Activated T-cell treated with anti-CD3 and anti-CD28 coated beads, Interleukin-2, amount 50 U/mL, for 72 hours (primary cell): ENCODE results near the gene XRCC6. TPM values are rescaled to one million over a fixed set of nuclear protein-coding genes. Genes with fewer than 3 reads are reported as not detected.
"Not testable (repeated sequence)": the region's sequence is repeated elsewhere in the genome, so short reads cannot be mapped to it uniquely, and the experiment has no call there.

Source experiments
- ATAC-seq, 2 donors: fragments of 150-1000 bp; cut with Tn5 transposase; replicated peaks in 1 of 2; 2 replicates each; pipeline ENCODE4 v1.10.0; 2021; ENCODE audit warnings: moderate library complexity in 2 of 2, mild to moderate bottlenecking in 1 of 2
- DNase-seq, 2 donors: peaks; one replicate each; pipeline ENCODE4 v3.0.0; 2021 to 2022; ENCODE audit warnings: mixed read lengths in 1 of 2
- H3K27ac Mint-ChIP-seq: one replicate; pipeline ENCODE4 v1.8.0; 2022; ENCODE audit warnings: mild to moderate bottlenecking, moderate library complexity, mixed read lengths
- H3K27me3 Mint-ChIP-seq: one replicate; pipeline ENCODE4 v1.8.0; 2022; ENCODE audit warnings: low read depth, mixed read lengths
- H3K36me3 Mint-ChIP-seq, 2 donors: one replicate each; pipeline ENCODE4 v1.8.0; 2022; ENCODE audit warnings: mixed read lengths in 2 of 2, mild to moderate bottlenecking in 1 of 2; ENCODE audit not compliant: insufficient read depth in 2 of 2
- H3K4me1 Mint-ChIP-seq: one replicate; pipeline ENCODE4 v1.8.0; 2022; ENCODE audit warnings: low read depth, mixed read lengths
- H3K4me3 Mint-ChIP-seq, 2 donors: one replicate each; pipeline ENCODE4 v1.8.0; 2022; ENCODE audit warnings: mild to moderate bottlenecking in 2 of 2, mixed read lengths in 2 of 2, moderate library complexity in 2 of 2
- H3K9me3 Mint-ChIP-seq, 2 donors: one replicate each; pipeline ENCODE4 v1.8.0; 2022; ENCODE audit warnings: mixed read lengths in 2 of 2
- total RNA-seq, 2 donors: library from RNA; stranded (reverse); gene quantifications; one replicate each; pipeline ENCODE4 v1.2.3, GENCODE V29; 2022

The XRCC6 gene
- total RNA-seq, 2 donors from 2014 or later = 271 to 315 TPM

- Mint-ChIP-seq H3K36me3 (peaks cover 9 to 11% of the 10 kb centered on the region in 2 donors), H3K9me3 (no peaks in the 10 kb centered on the region), H3K4me1 (peaks cover 55% of the 10 kb centered on the region), H3K27ac (peak overlapping the region; percentile 86), H3K27me3 (no peaks in the 10 kb centered on the region), H3K4me3 (peak overlapping the region in 1 of 2 donors; percentile 45)
- DNase-seq (no peak), ATAC-seq (no peak)
Measured at GRCh38 chr22:41684194-41684593, 63.1 kb downstream of the XRCC6 start.

GRCh38 chr22:41686890-41687289 is 65.8 kb downstream of the XRCC6 start:
- H3K27me3 Mint-ChIP-seq, DNase-seq, H3K36me3 Mint-ChIP-seq, H3K9me3 Mint-ChIP-seq, ATAC-seq: not testable (repeated sequence)
- H3K27ac Mint-ChIP-seq = peak overlapping the region; percentile 100
- H3K4me3 Mint-ChIP-seq = peak overlapping the region; percentile 92
- peaks cover 52% of the 10 kb centered on the region for H3K4me1 Mint-ChIP-seq

- DNase-seq = no peak
- peaks cover 3 to 5% of the 10 kb centered on the region in 2 donors for H3K36me3 Mint-ChIP-seq
- peak overlapping the region; percentile 92 for H3K4me3 Mint-ChIP-seq
- H3K9me3 Mint-ChIP-seq = no peaks in the 10 kb centered on the region
- ATAC-seq = peak; percentile 9 to 27
- peaks cover 45% of the 10 kb centered on the region for H3K4me1 Mint-ChIP-seq
- H3K27ac Mint-ChIP-seq = peak overlapping the region; percentile 100
- no peaks in the 10 kb centered on the region for H3K27me3 Mint-ChIP-seq
Measured at GRCh38 chr22:41687901-41688364, 66.8 kb downstream of the XRCC6 start.

GRCh38 chr22:41688365-41689211 is 67.5 kb downstream of the XRCC6 start, which contains the start of gene SNU13:
Gene SNU13 (minus strand): TSS chr22:41688867. CDS start chr22:41688796, 71 bp downstream.
- ATAC-seq (peak; percentile 99), DNase-seq (peak; percentile 93 to 95)
- peak within 1 kb of the TSS; percentile 100 for H3K27ac Mint-ChIP-seq
- H3K9me3 Mint-ChIP-seq = no peaks in the 10 kb centered on the region
- peak within 1 kb of the TSS; percentile 92 for H3K4me3 Mint-ChIP-seq
- no peaks in the 10 kb centered on the region for H3K27me3 Mint-ChIP-seq
- peaks cover 38% of the 10 kb centered on the region for H3K4me1 Mint-ChIP-seq
- peaks cover 3 to 5% of the 10 kb centered on the region in 2 donors for H3K36me3 Mint-ChIP-seq

- ATAC-seq (no peak), DNase-seq (no peak)
- H3K36me3 Mint-ChIP-seq = peaks cover 3% of the 10 kb centered on the region in 2 donors
- H3K4me3 Mint-ChIP-seq = peak overlapping the region in 1 of 2 donors; percentile 92
- no peaks in the 10 kb centered on the region for H3K27me3 Mint-ChIP-seq
- no peak overlapping the region for H3K27ac Mint-ChIP-seq
- H3K9me3 Mint-ChIP-seq = no peaks in the 10 kb centered on the region
- peaks cover 28% of the 10 kb centered on the region for H3K4me1 Mint-ChIP-seq
Measured at GRCh38 chr22:41690476-41690875, 69.4 kb downstream of the XRCC6 start.

GRCh38 chr22:41695211-41695610 is 74.1 kb downstream of the XRCC6 start:
- Mint-ChIP-seq H3K4me1 (peaks cover 14% of the 10 kb centered on the region), H3K36me3 (no peaks in the 10 kb centered on the region), H3K27ac (no peak overlapping the region)

GRCh38 chr22:41696703-41697102 is 75.6 kb downstream of the XRCC6 start:
- H3K4me3 Mint-ChIP-seq = no peak overlapping the region

More at GRCh38 chr22:41695211-41695610, 74.1 kb downstream of the XRCC6 start:
- H3K27me3 Mint-ChIP-seq = no peaks in the 10 kb centered on the region
- H3K9me3 Mint-ChIP-seq = no peaks in the 10 kb centered on the region
- no peak for ATAC-seq
- H3K4me3 Mint-ChIP-seq = no peak overlapping the region
- DNase-seq = no peak

GRCh38 chr22:41697126-41697775 is 76.2 kb downstream of the XRCC6 start:
- Mint-ChIP-seq H3K4me3 (peak overlapping the region; percentile 58 to 61), H3K27ac (peak overlapping the region; percentile 21), H3K9me3 (no peaks in the 10 kb centered on the region), H3K36me3 (no peaks in the 10 kb centered on the region), H3K4me1 (peaks cover 14% of the 10 kb centered on the region), H3K27me3 (no peaks in the 10 kb centered on the region)
- peak; percentile 74 to 83 for ATAC-seq
- DNase-seq = peak; percentile 90 to 94

More at GRCh38 chr22:41696703-41697102, 75.6 kb downstream of the XRCC6 start:
- DNase-seq (no peak), ATAC-seq (peak in 1 of 2 donors; percentile 4)
- Mint-ChIP-seq H3K4me1 (peaks cover 14% of the 10 kb centered on the region), H3K27me3 (no peaks in the 10 kb centered on the region), H3K27ac (peak overlapping the region; percentile 21), H3K9me3 (no peaks in the 10 kb centered on the region), H3K36me3 (no peaks in the 10 kb centered on the region)

- peak within 1 kb of the TSS; percentile 58 to 61 for H3K4me3 Mint-ChIP-seq
- ATAC-seq = peak; percentile 80 to 81
- peak within 1 kb of the TSS; percentile 48 for H3K27ac Mint-ChIP-seq
- no peaks in the 10 kb centered on the region for H3K9me3 Mint-ChIP-seq
- peaks cover 14% of the 10 kb centered on the region for H3K4me1 Mint-ChIP-seq
- H3K36me3 Mint-ChIP-seq = no peaks in the 10 kb centered on the region
- peak; percentile 89 to 91 for DNase-seq
- H3K27me3 Mint-ChIP-seq = no peaks in the 10 kb centered on the region
Measured at GRCh38 chr22:41699264-41700107, 78.4 kb downstream of the XRCC6 start, which contains the start of gene MEI1. Gene MEI1 (plus strand): TSS chr22:41699503. CDS start chr22:41699539, 36 bp downstream.

GRCh38 chr22:41700108-41700364 is 78.9 kb downstream of the XRCC6 start:
- H3K27ac Mint-ChIP-seq = no peak overlapping the region
- no peaks in the 10 kb centered on the region for H3K27me3 Mint-ChIP-seq
- no peaks in the 10 kb centered on the region for H3K36me3 Mint-ChIP-seq
- H3K9me3 Mint-ChIP-seq = no peaks in the 10 kb centered on the region
- ATAC-seq (no peak), DNase-seq (no peak)
- peaks cover 14% of the 10 kb centered on the region for H3K4me1 Mint-ChIP-seq
- H3K4me3 Mint-ChIP-seq = no peak overlapping the region

GRCh38 chr22:41702763-41703162 is 81.7 kb downstream of the XRCC6 start:
- Mint-ChIP-seq H3K27ac (no peak overlapping the region), H3K27me3 (no peaks in the 10 kb centered on the region)
- no peak for ATAC-seq

GRCh38 chr22:41709341-41709740 is 88.2 kb downstream of the XRCC6 start:
- H3K4me3 Mint-ChIP-seq = no peak overlapping the region
- H3K4me1 Mint-ChIP-seq = no peaks in the 10 kb centered on the region
- ATAC-seq (no peak), DNase-seq (no peak)
- no peaks in the 10 kb centered on the region for H3K36me3 Mint-ChIP-seq
- H3K27me3 Mint-ChIP-seq = peaks cover 9% of the 10 kb centered on the region
- H3K27ac Mint-ChIP-seq = no peak overlapping the region
- H3K9me3 Mint-ChIP-seq = no peaks in the 10 kb centered on the region

More at GRCh38 chr22:41702763-41703162, 81.7 kb downstream of the XRCC6 start:
- no peaks in the 10 kb centered on the region for H3K36me3 Mint-ChIP-seq
- DNase-seq = no peak
- peaks cover 5% of the 10 kb centered on the region for H3K4me1 Mint-ChIP-seq
- no peaks in the 10 kb centered on the region for H3K9me3 Mint-ChIP-seq
- no peak overlapping the region for H3K4me3 Mint-ChIP-seq
